Measurements from ENCODE around the gene C14orf93.

Gene C14orf93

GRCh38 chr14:22987291-22987690 lies 22.7 kb downstream of the C14orf93 start:
- no peaks in the 10 kb centered on the region for H3K79me2 ChIP-seq (ENCODE audit: low read length)
- H3K27ac ChIP-seq (ENCODE audit: low read length) = no peak overlapping the region
- no peak overlapping the region for H3K4me3 ChIP-seq (ENCODE audit: low read length)
- no peaks in the 10 kb centered on the region for H3K36me3 ChIP-seq (replicated peaks; ENCODE audit: low read depth, low read length)
- H2AFZ ChIP-seq (ENCODE audit: low read depth, low read length) = no peak overlapping the region
- H3K4me2 ChIP-seq (ENCODE audit: low read length) = no peak overlapping the region
- H3K9me3 ChIP-seq (ENCODE audit: insufficient read depth, low read length) = no peaks in the 10 kb centered on the region
- no peak overlapping the region for H3K9ac ChIP-seq (ENCODE audit: low read length)
- H3K4me1 ChIP-seq (ENCODE audit: low read length) = no peaks in the 10 kb centered on the region
- H3K27me3 ChIP-seq (ENCODE audit: low read depth, low read length) = no peaks in the 10 kb centered on the region
- no peaks in the 10 kb centered on the region for H4K20me1 ChIP-seq (ENCODE audit: insufficient read depth, low read length)
- TF ChIP-seq EZH2phosphoT487 (IDR thresholded peaks at IDR 0.05; ENCODE audit: low read depth) (no peak), CTCF (IDR thresholded peaks at IDR 0.05; ENCODE audit: low read depth, low read length) (no peak)

GRCh38 chr14:22986508-22987054 lies 23.4 kb downstream of the C14orf93 start:
- no peaks in the 10 kb centered on the region for H3K79me2 ChIP-seq (ENCODE audit: low read length)
- no peaks in the 10 kb centered on the region for H3K9me3 ChIP-seq (ENCODE audit: insufficient read depth, low read length)
- H4K20me1 ChIP-seq (ENCODE audit: insufficient read depth, low read length) = no peaks in the 10 kb centered on the region
- H3K4me3 ChIP-seq (ENCODE audit: low read length) = no peak overlapping the region
- H3K36me3 ChIP-seq (replicated peaks; ENCODE audit: low read depth, low read length) = no peaks in the 10 kb centered on the region
- no peaks in the 10 kb centered on the region for H3K4me1 ChIP-seq (ENCODE audit: low read length)
- H3K4me2 ChIP-seq (ENCODE audit: low read length) = no peak overlapping the region
- H3K9ac ChIP-seq (ENCODE audit: low read length) = no peak overlapping the region
- H2AFZ ChIP-seq (ENCODE audit: low read depth, low read length) = no peak overlapping the region
- TF ChIP-seq CTCF (IDR thresholded peaks at IDR 0.05; ENCODE audit: low read depth, low read length) (peak; percentile 93), EZH2phosphoT487 (IDR thresholded peaks at IDR 0.05; ENCODE audit: low read depth) (no peak)
- no peaks in the 10 kb centered on the region for H3K27me3 ChIP-seq (ENCODE audit: low read depth, low read length)
- H3K27ac ChIP-seq (ENCODE audit: low read length) = no peak overlapping the region

GRCh38 chr14:22985894-22986507 lies 23.9 kb downstream of the C14orf93 start:
- no peaks in the 10 kb centered on the region for H3K27me3 ChIP-seq (ENCODE audit: low read depth, low read length)
- no peak overlapping the region for H3K9ac ChIP-seq (ENCODE audit: low read length)
- H3K9me3 ChIP-seq (ENCODE audit: insufficient read depth, low read length) = no peaks in the 10 kb centered on the region
- no peak overlapping the region for H3K27ac ChIP-seq (ENCODE audit: low read length)
- TF ChIP-seq EZH2phosphoT487 (IDR thresholded peaks at IDR 0.05; ENCODE audit: low read depth) (no peak), CTCF (IDR thresholded peaks at IDR 0.05; ENCODE audit: low read depth, low read length) (no peak)
- no peak overlapping the region for H3K4me3 ChIP-seq (ENCODE audit: low read length)
- H3K4me2 ChIP-seq (ENCODE audit: low read length) = no peak overlapping the region
- H2AFZ ChIP-seq (ENCODE audit: low read depth, low read length) = no peak overlapping the region
- H3K4me1 ChIP-seq (ENCODE audit: low read length) = no peaks in the 10 kb centered on the region
- H3K79me2 ChIP-seq (ENCODE audit: low read length) = no peaks in the 10 kb centered on the region
- no peaks in the 10 kb centered on the region for H4K20me1 ChIP-seq (ENCODE audit: insufficient read depth, low read length)
- H3K36me3 ChIP-seq (replicated peaks; ENCODE audit: low read depth, low read length) = no peaks in the 10 kb centered on the region

- no peaks in the 10 kb centered on the region for H3K9me3 ChIP-seq (ENCODE audit: insufficient read depth, low read length)
- no peak overlapping the region for H3K9ac ChIP-seq (ENCODE audit: low read length)
- no peak overlapping the region for H3K4me2 ChIP-seq (ENCODE audit: low read length)
- H2AFZ ChIP-seq (ENCODE audit: low read depth, low read length) = no peak overlapping the region
- H3K36me3 ChIP-seq (replicated peaks; ENCODE audit: low read depth, low read length) = no peaks in the 10 kb centered on the region
- H3K27me3 ChIP-seq (ENCODE audit: low read depth, low read length) = no peaks in the 10 kb centered on the region
- H3K4me1 ChIP-seq (ENCODE audit: low read length) = no peaks in the 10 kb centered on the region
- no peaks in the 10 kb centered on the region for H4K20me1 ChIP-seq (ENCODE audit: insufficient read depth, low read length)
- no peaks in the 10 kb centered on the region for H3K79me2 ChIP-seq (ENCODE audit: low read length)
- H3K4me3 ChIP-seq (ENCODE audit: low read length) = no peak overlapping the region
- no peak for TF ChIP-seq EZH2phosphoT487 (IDR thresholded peaks at IDR 0.05; ENCODE audit: low read depth)
- TF ChIP-seq CTCF (IDR thresholded peaks at IDR 0.05; ENCODE audit: low read depth, low read length) = no peak
- no peak overlapping the region for H3K27ac ChIP-seq (ENCODE audit: low read length)
Measured at GRCh38 chr14:22984959-22985658, 24.8 kb downstream of the C14orf93 start.

Data from OCI-LY3 (cell line).